Stimulated activated CD4-positive, alpha-beta T cell treated with anti-CD3 and anti-CD28 coated beads, Interleukin-2, amount 100 ng/mL, for 24 hours (primary cell): ENCODE results near the gene DNAJC16.
"Not testable (repeated sequence)": the region's sequence is repeated elsewhere in the genome, so short reads cannot be mapped to it uniquely, and the experiment has no call there.

Experiments
- DNase-seq, 2 donors: peaks; one replicate each; pipeline ENCODE4 v3.0.0-alpha.2; 2020

The DNAJC16 gene

DNA sequence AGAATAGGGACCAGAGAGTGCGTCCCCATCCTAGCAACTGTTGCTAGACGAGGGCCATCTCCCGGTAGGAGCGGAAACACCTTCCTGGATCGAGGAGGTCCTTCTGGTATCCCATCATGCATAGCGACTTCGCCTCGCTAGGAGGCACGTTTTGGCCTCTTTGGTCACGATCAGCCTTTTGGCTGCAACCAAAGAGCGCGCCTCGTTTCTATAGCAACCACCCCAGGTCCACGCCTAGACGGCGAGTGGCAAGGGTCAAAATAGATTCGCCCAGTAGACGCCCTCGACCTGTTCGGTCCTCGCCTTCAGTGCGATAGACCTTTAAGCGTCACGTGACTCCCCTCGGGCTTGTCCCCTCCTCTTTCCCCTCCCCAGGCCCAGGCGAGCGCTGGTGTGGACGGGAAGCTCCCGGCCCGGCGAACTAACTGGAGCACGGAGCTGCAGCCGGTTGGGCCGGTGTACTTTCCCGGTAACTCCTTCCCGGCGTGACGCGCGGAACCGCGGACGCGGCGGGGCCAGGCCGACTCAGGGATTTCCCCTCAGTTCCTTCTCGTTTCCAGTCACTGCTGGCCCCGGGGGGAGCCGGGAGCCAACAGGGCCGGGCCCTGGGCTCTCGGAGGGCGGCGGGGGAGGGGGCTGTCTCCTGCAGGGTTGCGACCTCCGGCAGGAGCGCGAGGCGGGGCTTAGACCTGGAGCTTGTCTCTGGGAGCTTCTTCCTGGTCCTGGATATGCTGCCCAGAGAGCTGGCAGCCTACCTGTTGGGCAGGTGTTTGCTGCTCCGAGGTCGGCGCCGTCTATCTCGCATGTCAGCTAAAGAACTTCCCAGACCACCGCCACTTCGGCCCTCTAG is at the start of gene DNAJC16:
Gene DNAJC16, plus strand, starts transcription at position 359 of the 850 bp plus-strand sequence. CDS start 2,258 bp downstream, outside the sequence.
- DNase-seq: peak; percentile 95 to 97

DNA sequence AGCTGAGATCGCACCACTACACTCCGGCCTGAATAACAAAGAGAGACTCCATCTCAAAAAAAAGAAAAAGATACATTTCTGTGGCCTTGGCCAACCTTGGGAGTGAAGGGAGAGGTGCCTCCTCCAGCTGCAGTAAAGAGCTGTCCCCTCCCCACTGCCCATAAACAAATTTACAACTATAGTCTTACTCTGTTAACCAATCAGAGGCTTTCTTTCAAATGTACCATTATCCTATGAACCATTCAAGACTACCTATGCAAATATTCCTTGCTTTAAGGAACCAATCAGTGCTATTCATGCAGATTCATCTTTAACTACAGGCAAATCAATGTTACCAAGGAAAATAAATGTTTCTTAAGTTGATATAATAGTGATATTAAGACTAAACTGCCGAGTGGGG is 49.7 kb upstream of the DNAJC16 start:
- DNase-seq: no peak

DNA sequence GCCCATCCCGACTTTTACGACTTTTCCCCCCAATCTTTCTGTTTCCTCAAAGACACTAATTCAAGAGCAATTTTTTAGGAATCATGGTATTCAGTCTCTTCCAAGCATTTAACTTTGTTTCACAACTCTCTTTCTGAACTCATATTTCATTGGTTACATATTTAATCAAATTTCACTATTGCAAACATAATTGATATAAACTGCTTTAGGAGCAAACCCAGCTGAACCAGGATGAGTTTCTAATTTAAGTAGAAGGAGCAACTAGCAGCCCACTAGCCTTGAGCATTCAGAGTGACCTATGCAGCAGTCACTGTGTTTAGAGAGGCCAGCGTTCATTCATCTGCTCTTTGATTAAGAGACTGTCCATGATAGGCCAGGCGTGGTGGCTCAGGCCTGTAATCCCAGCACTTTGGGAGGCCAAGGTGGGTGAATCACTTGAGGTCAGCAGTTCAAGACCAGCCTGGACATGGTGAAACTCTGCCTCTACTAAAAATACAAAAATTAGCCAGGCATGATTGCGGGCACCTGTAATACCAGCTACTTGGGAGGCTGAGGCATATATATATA is 48.9 kb upstream of the DNAJC16 start:
- DNase-seq: no peak

DNA sequence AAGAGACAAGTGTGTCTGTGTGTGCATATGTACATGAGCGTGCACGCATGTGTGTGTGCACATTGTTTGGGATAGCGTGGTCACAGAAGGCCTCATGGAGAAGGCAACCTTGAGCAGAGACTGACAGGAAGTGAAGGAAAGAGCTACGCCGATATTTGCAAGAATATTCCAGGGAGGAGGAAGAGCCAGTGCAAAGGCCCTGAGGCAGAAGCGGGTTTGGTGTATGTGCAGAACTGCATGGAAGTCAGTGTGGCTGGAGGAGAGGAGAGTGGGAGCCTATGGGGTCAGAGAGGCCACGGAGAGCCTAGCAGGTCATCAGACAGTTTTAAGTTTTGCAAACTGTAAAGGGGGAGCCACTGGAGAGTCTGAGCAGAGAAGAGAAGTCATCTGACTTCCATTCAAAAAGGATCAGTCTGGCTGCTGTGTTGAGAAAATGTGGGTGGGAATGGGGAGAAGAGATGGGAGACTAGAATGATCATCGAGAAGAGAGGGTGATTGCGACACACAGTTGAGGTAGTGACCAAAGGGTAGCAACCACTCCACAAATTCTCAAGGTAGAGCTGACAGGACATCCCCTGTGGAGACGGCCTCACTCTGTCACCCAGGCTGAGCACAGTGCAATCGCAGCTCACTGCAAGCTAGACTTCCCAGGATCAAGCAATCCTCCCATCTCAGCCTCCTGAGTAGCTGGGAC is 46.8 kb upstream of the DNAJC16 start:
- no peak for DNase-seq

DNA sequence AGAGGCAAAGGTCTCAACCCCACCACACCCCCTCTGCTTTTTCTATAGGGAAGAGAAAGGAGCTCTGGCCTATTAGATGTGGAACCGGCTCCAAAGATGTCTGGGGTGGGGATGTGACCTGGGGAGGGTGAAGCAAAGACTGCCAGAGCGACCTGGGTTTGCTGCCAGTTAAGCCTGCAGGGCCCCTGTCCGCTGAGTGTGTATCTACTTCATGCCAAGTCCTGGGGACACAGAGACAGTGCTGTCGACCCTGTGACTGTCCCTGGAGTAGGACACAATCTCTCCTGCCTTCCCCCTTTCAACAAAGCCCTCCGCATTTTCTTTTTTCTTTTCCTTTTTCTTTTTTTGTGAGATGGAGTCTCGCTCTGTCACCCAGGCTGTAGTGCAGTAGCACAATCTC is 44.2 kb upstream of the DNAJC16 start:
- DNase-seq: not testable (repeated sequence)

DNA sequence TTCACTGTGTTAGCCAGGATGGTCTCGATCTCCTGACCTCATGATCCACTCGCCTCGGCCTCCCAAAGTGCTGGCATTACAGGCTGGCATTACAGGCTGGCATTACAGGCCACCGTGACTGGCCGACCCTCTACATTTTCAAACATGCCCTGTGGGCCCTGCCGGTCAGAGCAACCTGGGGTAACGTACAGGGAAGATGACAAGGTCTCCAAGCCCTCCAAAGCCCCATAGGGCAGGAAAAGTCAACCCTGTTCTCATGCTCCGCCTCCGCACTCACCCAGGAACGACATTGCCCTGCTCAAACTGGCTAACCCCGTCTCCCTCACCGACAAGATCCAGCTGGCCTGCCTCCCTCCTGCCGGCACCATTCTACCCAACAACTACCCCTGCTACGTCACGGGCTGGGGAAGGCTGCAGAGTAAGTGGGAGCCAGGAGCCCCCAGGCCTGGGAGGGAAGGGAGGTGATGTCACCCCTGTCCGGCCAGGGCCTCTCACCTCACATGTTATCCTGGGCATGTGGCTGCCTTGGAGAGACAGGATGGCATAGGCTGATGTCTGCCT is 43.6 kb upstream of the DNAJC16 start:
- DNase-seq: not testable (repeated sequence)

DNA sequence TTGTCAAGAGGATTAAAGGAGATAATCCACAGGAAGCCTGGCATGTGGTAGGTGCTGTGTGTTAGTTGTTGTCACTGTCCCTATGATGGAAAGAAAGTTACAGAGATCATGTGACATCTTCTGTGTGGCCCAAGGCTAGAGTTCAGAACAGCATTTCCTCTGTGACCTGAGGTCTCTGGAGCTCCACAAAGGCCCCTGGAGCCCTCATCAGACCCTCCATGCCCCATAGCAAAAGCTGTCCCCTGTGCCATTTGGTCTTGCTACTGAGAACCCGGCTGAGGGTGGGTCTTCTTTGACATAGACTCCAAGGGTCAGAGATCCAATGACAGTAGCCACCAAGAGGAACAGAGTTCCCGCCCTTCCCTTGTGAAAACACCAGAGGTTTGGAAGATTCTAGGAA is 42.7 kb upstream of the DNAJC16 start:
- DNase-seq: no peak

DNA sequence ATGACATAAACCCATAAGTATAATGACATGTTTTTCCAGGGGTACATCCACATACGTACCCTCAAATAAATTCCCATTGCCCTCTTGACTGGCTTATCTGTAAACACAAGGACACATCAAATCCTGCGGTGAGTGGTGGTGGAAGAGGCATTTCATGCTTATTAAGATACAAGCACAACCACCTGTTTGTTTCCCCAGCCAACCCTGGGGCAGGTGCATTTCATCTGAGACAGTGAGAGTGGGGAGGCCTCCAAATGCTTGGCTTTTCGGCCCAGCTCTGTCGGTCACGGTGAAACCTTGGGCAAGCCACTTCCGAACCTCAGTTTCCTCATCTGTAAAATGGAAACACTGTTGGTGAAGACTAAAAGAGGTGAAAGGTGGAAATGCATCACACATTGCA is 42.2 kb upstream of the DNAJC16 start:
- not testable (repeated sequence) for DNase-seq

DNA sequence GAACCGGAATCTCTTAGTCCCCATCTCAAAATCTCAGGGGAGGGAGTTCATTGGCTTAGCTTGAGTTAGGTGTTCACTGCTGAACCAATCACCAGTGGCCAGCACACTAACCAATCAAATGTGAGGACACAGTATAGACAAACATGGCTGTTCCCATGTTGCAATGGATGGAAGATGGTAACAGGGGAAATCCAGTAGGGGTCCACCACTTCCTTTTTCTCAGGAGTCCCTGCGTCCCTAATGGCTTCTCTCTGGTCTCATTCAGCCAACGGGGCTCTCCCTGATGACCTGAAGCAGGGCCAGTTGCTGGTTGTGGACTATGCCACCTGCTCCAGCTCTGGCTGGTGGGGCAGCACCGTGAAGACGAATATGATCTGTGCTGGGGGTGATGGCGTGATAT is 41.0 kb upstream of the DNAJC16 start:
- DNase-seq: no peak

DNA sequence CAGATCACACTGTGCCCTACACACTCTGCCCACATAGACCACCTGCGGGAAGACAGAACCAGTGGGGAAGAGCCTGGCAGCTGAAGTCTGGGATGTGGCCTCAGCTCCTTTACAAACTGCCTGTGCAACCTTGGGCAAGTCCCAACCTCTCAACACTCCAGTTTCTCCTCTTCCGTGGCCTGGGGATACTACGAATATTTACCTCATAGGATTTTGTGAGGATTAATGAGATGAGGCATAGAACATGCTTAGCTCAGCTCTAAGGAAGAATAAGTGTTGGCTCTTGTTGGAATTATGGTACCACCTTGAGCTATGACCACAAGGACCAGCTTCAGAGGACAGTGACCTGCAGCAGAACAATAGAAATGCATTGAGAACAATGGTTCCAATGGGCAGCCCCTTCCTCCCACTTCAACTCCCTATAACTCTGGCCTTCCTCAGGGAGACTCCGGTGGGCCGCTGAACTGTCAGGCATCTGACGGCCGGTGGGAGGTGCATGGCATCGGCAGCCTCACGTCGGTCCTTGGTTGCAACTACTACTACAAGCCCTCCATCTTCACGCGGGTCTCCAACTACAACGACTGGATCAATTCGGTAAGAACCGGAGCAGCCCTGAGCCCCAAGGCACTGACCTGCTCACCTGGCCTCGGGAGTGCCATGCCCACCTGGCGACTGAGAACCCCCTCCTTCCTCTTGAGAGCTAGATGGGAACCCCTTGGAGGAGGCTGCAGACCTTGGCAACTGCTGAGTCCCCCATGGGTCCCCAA is 39.6 kb upstream of the DNAJC16 start:
- DNase-seq: not testable (repeated sequence)

DNA sequence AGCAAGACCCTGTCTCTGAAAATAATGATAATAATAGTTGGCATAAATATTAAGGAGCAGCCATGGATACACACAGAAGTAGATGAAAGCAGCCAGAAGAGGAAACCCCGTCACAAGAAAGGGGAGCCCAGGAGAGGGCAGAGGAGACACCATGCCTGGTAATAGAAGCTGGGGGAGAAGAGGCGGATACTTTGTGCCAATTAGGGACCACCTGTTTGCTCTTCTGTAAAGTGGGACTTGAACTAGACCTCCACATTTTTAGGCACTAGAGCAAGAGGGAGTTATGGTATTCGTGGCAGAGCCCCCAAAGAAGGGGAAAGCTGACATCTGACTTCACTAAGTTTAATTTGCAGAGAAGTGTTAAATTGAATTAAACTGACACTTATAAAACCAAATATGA is 38.3 kb upstream of the DNAJC16 start:
- no peak for DNase-seq

DNA sequence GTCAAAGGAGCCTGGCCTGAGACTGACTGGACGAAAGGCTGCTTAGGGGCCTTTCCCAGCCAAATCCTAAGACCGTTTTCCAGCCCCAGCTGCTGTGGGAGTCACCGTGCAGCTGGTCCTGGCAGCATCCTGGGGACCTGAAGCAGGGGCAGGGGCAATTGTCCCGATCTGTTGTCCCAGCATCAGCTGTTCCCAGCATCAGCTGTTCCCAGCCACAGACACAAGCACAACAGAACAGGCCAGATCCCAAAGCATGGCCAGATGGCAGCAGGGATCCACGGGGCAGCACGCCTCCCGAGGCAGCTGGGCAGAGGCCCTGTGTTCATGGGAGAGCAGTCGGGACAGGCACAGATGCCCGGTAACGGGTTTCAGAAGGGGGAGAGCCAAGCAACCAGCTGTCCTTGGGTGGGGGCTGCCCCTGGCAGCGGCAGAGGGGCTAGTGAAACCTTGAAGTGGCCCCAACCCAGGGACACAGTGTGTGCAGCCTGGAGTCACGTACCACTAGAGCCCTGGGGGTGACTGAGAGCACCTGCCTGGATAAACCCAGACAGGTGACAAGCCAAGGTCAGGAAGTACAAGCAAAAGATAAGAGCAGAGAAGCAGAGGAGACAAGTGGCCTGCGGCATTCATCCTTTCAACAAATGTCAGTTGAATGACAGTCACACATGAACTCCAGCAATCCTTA is 37.5 kb upstream of the DNAJC16 start:
- no peak for DNase-seq

DNA sequence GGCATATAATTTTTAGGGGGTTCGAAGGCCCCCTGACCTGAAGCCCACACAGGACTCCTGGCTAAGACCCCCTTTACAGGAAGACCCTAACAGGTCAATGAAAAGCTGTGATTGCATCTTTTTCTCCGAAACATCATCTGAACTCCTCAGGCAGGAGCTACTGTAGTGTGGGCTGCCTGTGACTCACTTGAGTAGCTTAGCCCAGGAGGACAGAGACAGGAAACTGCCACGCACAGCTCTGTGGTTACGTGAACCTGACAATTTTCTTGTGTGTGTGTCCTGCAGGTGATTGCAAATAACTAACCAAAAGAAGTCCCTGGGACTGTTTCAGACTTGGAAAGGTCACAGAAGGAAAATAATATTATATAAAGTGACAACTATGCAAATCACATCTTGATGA is 35.6 kb upstream of the DNAJC16 start:
- DNase-seq: not testable (repeated sequence)

DNA sequence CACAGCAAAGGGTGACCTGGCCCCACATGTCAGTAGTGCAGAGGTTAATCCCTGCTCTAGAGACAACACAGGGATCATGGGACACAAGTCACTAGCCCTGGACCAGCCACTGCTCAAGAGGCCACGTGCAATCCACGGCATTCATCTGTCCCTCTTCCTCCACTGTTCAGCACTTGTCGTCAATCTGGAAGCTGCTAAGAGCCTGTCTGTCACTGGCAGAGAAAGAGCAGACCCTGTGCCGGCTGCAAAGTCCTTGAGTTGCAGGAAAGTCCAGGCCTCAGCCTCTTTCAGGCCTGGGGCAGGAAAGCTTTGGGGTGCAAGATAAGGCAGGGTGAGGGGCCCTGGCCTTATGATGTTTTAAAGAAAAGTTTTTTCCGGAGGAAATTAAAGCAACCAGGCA is 34.1 kb upstream of the DNAJC16 start:
- DNase-seq: no peak

DNA sequence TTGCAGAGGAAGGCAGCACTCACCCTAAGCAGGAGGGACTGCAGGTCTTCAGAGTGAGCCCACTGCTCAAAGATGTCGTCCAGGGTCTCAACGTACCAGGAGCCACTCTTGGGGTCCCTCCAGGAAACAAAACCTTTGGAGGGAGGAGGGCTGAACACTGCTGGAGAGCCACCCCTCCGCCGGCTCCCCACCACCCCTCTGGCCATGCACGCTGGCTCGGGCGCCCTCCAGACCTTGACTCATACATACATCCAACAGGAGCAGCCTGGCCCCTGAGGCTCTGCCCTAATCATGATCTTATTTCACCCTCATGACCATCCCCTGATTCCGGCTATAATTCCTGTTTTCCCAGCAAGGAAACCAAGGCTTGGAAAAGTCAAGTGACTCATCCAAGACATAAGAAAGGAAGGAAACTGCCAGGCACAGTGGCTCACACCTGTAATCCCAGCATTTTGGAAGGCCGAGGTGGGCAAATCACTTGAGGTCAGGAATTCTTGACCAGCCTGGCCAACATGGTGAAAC is 32.7 kb upstream of the DNAJC16 start:
- no peak for DNase-seq

DNA sequence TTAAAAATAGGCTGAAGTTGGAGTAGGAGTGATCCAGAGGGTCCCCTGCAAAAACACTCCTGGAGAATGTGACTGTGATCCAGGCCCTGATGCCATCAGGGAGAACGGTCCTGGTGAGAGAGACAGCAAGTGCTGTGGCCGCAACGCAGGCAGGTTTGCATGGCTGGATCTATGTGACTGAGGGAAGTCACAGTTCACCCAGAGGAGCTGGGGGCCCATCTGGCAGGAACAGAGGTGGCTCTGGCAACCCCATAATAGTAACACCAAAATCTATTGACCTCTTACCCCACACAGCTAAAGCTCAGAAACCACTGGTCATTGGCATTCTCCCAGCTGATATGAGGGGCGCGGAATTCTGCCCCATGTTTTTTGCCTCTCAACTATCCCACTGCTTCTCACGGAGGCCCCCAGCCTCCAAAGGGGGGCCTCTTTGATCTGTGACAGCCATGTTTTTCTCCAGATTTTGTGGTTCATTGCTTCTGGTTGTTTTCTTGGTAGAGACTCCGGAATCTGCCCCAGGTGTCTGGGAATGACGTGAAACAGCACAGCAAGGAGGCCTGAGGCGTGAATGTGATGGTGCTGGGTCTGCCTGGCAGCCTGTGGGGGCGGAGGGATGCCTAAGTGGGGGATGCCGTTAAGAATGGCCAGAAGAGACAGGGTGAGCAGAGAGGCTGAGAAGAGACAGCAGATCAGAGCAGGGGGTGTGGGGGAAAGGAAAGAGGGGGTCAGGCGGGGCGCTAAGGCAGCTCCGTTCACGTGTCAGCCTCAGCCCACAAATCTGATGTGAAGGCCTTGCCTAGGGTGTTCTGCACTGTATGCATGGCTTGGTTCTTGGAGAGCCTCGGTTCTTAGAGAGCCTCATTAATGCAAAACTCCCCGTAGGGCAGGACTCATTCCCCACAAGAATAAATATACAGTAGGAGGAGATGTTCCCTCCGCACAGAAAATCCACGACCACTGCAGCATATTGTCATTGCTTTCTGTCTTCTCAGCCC is 26.2 kb upstream of the DNAJC16 start:
- no peak for DNase-seq

DNA sequence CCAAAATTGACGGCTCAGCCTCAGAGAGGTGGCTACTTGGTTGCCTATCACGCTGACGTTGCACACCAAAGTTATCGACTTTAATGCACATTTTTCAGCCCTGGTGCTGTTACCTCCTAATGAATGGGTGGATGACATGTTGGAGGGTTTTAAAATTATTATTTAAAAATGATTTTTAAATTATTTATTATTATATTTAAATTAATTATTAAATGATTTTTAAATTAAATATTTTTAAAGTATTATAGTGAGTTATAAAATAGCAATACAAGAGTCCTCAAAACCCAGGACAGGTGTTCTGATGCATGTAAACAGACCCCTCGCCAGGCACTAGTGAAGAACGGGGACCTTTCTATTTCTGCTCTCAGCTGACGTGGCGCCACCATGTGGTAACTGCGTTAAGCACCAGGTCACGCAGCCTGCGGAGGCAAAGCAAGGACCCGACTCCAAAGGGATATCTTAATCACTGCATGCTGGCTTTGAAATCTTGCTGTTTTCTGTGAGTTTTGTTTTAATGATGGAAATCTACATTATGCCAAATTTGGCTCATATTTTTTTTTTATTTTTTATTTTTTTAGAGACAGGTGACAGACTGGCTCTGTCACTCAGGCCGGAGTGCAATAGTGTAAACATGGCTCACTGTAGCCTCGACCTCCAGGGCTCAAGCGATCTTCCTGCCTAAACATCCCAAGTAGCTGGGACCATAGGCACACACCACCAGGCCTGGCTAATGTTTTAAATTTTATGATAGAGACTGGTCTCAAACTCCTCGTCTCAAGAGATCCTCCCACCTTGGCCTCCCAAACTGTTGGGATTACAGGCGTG is 25.2 kb upstream of the DNAJC16 start:
- peak; percentile 53 to 71 for DNase-seq

DNA sequence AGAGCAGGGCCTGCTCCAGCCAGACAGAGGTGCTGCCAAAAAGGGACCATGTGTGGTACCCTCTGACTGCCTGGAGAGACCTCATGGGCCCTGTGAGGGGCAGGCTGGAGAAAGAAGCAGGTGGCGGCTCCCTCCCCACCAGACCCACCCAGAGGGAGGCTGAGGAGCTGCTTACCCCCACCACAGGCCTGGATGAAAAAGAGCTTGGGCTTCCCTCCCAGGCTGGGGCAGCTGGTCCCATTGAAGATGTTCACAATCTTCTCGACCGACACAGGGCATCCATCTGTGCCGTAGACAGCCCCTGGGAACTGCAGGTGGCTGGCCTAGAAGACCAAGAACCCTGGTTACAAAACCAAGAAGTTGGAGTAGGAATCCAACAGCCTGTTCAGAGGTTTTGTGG is 22.2 kb upstream of the DNAJC16 start:
- no peak for DNase-seq

DNA sequence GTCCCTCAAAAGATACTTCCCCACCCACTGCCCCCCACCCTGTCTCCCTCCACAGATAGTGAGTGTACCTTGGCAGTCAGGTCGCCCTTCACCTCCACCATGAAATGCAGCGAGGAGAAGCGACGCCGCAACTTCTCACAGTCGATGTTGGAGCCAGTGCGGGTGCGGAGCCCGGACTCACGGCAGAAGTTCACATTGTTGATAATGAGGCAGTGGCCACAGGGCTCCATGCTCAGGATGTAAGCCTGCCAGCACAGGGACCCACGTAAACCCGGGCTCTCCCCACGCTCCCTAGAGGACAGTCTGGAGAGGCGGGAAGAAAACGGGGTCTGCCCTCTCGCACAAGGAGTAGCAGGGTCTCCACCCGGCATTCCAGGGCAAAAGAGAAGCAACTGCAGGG is 19.8 kb upstream of the DNAJC16 start:
- no peak for DNase-seq

DNA sequence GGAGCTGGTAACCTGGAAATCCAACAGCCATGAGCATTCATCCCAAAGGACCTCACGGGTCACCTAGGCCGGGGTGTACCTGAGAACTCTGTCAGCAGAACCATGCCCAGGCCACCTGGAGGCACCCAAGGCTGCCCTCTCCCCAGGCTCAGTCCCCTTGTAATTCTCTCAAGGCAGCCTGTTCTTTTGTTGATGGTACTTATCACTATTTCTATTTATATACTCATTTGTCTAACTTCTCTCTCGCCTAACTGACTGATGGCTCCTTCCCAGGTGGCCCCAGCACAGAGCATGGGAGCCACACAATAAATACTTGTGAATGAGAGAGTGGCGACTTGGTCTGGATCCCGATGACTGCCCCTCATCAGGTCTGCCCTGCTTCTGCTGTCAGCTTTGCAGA is 19.4 kb upstream of the DNAJC16 start:
- DNase-seq: no peak
